ENCODE data around the gene ZNF469. TPM values are rescaled to one million over a fixed set of nuclear protein-coding genes. Genes with fewer than 3 reads are reported as not detected.

Gene ZNF469
- total RNA-seq, 2 experiments from 2014 or later, result 1.4 to 1.5 TPM

DNA sequence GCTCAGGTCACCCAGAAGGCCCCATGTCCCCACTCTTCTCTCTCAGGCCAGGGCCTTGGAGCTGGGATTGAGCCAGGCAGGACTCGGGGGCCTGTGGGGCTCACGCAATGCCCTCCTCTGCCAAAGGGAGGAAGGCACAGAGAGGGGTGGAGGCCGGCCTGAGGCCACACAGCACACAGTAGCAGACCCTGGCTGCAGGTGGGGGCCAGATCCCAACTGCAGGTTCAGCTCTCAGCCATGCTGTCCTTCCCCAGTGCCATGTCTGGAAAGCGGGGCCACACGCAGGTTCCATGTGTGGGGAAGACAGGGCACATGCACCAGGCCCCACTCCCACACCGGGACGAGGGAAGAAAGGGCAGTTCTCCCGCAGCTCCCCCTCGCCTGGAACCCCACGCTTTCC is 37.0 kb downstream of the ZNF469 start:
- CTCF ChIA-PET, result no interaction called here
- POLR2A ChIA-PET, result no interaction called here

DNA sequence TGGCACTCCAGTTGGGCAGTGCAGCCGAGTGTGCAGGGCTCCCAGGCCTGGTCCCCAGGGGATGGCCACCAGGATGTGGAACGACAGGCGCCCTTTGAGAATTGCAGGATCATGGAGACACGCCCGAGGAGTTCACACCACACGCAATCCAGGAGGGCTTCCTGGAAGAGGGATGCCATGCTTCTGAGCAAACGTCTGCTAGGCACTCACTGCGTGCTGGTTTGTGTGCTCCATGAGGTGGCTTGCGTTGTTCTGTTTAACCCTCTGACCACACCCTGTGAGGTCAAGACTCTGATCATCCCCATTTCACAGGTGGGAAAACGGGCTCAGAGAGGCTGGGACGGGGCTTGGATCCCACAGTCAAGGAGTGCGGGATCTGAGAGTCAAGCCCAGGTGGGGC is 37.7 kb downstream of the ZNF469 start:
- POLR2A ChIA-PET, result no interaction called here
- CTCF ChIA-PET, result no interaction called here

DNA sequence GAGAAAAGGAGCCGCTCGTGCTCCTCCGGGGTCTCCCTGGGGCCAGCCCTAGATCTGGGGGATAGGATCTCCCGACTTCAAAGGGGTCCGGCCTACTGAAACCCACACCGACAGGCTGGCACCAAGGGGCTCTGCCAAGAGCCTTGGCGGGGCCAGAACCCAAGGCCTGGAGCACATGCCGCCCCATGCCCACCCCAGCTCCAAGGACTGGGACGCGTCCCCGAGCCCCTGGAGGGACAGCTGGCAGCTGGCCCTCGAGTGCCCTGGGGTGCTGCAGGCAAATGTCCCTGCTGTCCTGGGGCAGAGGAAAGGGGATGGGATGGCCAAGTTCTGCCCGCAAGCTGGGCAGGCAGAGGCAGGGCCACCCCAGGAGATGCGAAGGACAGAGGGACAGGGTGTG is 38.5 kb downstream of the ZNF469 start:
- CTCF ChIA-PET, result no interaction called here

DNA sequence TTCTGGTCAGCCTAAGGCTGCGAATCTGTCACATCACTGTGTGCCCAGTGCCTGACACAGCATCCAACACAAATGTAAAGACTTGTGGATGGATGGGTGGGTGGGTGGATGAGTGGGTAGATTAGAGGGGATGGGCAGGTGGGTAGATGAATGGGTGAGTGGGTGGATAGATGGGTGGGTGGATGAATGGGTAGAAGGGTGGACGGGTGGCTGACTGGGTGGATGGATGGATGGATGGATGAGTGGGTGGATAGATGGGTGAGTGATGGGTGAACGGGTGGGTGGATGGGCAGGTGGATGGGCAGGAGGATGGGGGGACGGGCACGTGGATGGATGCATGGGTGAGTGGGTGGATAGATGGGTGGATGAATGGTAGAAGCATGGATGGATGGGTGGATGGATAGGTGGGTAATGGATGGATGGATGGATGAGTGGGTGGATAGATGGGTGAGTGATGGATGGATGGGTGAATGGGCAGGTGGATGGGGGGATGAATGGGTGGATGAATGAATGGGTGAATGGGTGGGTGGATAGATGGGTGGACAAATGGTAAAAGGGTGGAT is 39.2 kb downstream of the ZNF469 start:
- POLR2A ChIA-PET, result no interaction called here
- CTCF ChIA-PET, result no interaction called here

More for the DNA sequence above, 38.5 kb downstream of the ZNF469 start:
- POLR2A ChIA-PET, result no interaction called here

DNA sequence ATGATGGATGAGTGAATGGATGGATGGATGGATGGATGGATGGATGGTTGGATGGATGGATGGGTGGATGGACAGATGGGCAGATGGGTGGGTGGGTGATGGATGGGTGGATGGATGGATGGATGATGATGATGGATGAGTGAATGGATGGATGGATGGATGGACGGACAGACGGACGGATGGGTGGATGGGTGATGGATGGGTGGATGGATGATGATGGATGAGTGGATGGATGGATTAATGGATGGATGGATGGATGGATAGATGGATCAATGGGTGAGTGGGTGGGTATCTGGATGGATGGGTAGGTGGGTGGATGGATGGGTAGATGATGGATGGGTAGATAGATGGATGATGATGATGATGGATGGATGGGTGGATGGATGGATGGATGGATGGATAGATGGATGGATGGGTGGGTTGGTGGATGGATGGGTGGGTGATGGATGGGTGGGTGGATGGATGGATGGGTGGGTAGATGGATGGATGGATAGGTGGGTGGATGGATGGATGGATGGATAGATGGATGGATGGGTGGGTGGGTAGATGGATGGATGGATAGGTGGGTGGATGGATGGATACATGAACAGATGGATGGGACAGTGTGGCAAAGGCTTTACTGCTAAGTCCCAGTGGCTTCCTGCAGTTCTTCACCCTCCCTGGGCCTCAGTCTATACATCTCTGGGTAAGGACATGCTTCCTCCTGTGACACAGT is 40.1 kb downstream of the ZNF469 start:
- CTCF ChIA-PET, result no interaction called here
- POLR2A ChIA-PET, result no interaction called here

DNA sequence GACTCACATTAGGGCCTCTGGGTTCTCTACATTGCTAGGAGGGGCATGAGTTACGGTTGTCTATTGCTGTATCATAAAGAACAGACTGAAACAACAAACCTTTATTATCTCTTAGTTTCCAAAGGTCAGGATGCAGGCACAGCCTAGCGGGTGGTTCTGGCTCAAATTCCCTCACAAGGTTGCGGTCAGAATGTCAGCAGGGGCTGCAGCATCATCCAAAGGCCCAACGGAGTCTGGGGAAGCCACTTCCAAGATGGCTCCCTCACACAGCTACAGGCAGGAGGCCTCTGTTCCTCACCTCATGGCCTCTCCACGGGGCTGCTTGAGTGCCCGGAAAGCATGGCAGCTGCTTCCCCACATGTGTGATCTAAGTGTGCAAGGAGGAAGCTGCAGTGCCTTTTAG is 40.7 kb downstream of the ZNF469 start:
- CTCF ChIA-PET, result no interaction called here
- POLR2A ChIA-PET, result no interaction called here

DNA sequence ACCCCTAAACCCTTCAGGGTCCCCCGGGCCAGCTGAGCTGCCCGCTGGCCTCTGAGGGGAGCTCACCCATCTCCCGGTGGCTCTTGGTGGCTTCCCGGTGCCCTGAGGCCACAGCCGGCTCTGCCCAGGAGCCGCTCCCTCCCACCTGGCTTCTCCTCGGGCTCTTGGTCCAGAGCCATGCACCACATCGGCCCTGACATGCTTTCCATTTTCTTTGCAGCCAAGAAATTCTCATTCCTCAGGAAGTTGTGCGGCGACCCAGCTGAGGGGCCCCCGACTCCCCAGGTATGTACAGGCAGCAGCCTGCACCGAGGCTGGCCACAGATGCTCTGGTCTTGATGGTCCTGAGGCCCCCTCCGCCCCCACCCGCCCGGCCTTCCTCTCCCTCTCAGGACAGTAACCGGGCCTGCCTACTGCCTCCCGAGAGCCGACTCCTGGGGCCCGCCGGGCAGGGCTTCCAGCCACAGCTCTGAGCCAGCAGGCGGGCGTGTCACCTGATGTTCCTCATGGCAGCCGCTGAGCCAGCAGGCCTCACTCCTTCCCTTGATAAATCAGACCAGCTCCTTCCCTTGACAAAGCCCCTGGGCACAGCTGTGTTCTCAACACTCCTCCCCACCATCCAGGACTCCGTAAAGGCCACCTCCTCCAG is 42.0 kb downstream of the ZNF469 start:
- POLR2A ChIA-PET, result no interaction called here
- CTCF ChIA-PET, result no interaction called here

DNA sequence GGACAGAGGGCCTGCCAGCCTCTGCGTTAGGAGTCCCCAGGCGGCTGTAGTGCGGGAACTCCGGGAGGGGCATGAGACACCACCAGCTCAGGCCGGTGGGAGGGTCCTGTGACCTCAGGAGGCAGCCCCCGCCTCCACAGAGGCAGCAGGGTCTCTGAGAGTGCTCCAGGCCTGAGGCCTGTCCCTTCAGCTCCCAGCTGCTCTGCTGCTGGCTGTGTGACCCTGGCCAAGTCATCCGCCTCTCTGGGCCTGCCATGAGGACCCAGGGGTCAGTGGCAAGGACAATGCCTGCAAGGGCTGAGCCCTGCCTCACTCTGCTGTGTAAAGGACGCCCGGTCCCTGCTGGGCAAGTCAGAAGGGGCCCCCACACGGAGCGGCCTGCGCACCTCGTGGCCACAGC is 43.3 kb downstream of the ZNF469 start:
- CTCF ChIA-PET, result no interaction called here
- POLR2A ChIA-PET, result no interaction called here

DNA sequence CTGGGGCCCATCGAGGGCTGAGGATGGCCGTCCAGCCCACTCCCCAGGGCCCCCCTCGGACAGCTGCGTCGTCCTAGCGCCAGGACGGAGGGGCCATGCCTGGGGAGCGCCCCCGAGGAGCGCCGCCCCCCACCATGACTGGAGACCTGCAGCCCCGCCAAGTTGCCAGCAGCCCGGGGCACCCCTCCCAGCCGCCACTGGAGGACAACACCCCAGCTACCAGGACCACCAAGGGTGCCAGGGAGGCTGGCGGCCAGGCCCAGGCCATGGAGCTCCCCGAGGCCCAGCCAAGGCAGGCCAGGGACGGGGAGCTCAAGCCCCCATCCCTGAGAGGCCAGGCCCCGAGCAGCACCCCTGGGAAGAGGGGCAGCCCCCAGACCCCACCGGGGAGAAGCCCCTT is 44.6 kb downstream of the ZNF469 start:
- CTCF ChIA-PET, result interaction anchor here (2.9 kb wide), 1 partner anchor 10 kb away, joined by 10 read pairs; no protein-coding TSS in a partner anchor
- POLR2A ChIA-PET, result no interaction called here

DNA sequence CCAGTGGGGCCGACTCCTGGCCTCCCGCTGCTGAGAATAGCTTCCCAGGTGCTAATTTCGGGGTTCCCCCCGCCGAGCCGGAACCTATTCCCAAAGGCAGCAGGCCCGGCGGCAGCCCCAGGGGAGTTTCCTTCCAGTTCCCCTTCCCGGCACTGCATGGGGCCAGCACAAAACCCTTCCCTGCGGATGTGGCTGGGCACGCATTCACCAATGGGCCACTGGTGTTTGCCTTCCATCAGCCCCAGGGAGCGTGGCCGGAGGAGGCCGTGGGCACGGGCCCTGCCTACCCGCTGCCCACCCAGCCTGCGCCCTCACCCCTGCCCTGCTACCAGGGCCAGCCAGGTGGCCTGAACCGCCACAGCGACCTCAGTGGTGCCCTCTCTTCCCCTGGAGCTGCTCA is 45.4 kb downstream of the ZNF469 start:
- ChIA-PET CTCF (interaction anchor here (2.9 kb wide), 1 partner anchor 10 kb away, joined by 10 read pairs; no protein-coding TSS in a partner anchor), POLR2A (no interaction called here)

DNA sequence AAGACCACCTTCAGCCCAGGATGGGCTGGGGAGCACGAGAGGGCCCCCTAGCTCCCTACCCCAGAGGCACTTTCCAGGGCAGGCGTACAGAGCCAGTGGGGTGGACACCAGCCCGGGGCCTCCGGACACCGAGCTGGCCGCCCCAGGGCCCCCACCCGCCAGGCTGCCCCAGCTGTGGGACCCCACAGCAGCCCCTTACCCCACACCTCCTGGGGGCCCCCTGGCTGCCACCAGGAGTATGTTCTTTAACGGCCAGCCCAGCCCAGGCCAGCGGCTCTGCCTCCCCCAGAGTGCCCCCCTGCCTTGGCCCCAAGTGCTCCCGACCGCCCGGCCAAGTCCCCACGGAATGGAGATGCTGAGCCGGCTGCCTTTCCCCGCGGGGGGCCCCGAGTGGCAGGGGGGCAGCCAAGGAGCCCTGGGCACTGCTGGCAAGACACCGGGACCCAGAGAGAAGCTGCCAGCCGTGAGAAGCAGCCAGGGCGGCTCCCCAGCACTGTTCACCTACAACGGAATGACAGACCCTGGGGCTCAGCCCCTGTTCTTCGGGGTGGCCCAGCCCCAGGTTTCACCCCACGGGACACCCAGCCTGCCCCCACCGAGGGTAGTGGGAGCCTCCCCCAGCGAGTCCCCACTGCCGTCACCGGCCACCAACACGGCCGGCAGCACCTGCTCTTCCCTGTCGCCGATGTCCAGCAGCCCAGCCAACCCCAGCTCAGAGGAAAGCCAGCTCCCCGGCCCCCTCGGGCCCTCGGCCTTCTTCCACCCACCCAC is 46.0 kb downstream of the ZNF469 start:
- ChIA-PET POLR2A (no interaction called here), CTCF (interaction anchor here (2.9 kb wide), 1 partner anchor 9 kb away, joined by 10 read pairs; no protein-coding TSS in a partner anchor)

DNA sequence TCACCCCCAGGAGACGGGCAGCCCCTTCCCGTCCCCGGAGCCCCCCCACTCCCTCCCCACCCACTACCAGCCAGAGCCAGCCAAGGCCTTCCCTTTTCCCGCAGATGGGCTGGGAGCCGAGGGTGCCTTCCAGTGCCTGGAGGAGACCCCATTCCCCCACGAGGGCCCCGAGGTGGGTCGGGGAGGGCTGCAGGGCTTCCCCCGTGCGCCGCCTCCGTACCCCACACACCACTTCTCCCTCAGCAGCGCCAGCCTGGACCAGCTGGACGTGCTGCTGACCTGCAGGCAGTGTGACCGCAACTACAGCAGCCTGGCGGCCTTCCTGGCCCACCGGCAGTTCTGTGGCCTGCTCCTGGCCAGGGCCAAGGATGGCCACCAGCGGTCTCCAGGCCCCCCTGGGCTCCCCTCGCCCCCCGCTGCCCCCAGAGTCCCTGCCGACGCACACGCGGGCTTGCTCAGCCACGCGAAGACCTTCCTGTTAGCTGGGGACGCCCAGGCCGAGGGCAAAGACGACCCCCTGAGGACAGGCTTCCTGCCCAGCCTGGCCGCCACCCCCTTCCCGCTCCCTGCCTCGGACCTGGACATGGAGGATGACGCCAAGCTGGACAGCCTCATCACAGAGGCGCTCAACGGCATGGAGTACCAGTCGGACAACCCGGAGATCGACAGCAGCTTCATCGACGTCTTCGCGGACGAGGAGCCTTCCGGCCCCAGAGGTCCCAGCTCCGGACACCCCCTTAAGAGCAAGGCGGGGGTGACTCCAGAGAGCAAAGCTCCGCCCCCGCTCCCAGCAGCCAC is 46.8 kb downstream of the ZNF469 start:
- POLR2A ChIA-PET, result interaction anchor here (1.4 kb wide), 1 partner anchor 23 kb away, joined by 9 read pairs; the partner anchor contains the start of gene ZFPM1
- CTCF ChIA-PET, result interaction anchor here (2.9 kb wide), 1 partner anchor 8 kb away, joined by 10 read pairs; no protein-coding TSS in a partner anchor

DNA sequence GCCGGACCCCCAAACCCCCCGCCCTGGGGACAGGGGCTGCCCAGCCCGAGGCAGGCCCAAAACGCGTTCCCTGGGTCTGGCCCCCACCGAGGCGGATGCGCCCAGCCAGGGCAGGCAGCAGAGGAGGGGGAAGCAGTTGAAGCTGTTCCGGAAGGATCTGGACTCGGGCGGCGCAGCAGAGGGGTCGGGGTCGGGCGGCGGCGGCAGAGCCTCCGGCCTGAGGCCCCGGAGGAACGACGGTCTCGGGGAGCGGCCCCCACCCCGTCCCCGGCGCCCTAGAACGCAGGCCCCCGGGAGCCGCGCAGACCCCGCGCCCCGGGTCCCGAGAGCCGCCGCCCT is 47.4 kb downstream of the ZNF469 start:
- ChIA-PET POLR2A (interaction anchor here (0.6 to 1.4 kb wide), 2 partner anchors 22 to 651 kb away, joined by 3 to 9 read pairs; partner anchors contain the start of gene ZFPM1), CTCF (interaction anchor here (0.8 kb wide), 1 partner anchor 11 kb away, joined by 3 read pairs; no protein-coding TSS in a partner anchor)

DNA sequence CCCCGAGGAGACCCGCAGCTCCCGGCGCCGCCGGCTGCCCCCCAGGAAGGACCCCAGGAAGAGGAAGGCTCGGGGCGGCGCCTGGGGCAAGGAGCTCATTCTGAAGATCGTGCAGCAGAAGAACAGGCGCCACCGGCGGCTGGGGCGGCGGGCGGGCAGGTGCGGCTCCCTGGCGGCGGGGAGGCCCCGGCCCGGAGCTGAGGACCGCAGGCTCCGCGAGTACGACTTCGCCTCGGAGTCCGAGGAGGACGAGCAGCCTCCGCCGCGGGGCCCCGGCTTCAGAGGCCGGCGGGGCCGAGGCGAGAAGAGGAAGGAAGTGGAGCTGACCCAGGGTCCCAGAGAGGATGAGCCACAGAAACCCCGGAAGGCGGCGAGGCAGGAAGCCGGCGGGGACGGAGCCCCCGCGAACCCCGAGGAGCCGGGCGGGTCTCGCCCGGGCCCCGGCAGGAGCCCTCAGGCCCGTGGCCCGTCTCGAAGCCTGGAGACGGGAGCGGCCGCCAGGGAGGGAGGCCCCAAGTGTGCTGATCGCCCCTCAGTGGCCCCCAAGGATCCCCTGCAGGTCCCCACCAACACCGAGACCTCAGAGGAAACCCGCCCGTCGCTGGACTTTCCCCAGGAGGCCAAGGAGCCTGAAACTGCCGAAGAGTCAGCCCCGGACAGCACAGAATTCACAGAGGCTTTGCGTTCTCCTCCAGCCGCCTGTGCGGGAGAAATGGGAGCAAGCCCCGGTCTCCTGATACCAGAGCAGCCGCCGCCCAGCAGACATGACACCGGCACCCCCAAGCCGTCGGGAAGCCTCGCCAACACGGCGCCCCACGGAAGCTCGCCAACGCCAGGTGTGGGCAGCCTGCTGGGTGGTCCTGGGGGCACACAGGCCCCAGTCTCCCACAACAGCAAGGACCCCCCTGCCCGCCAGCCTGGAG is 48.0 kb downstream of the ZNF469 start:
- ChIA-PET CTCF (interaction anchor here (0.8 kb wide), 1 partner anchor 11 kb away, joined by 3 read pairs; no protein-coding TSS in a partner anchor), POLR2A (interaction anchor here (0.6 to 1.4 kb wide), 2 partner anchors 22 to 652 kb away, joined by 3 to 9 read pairs; partner anchors contain the start of gene ZFPM1)

DNA sequence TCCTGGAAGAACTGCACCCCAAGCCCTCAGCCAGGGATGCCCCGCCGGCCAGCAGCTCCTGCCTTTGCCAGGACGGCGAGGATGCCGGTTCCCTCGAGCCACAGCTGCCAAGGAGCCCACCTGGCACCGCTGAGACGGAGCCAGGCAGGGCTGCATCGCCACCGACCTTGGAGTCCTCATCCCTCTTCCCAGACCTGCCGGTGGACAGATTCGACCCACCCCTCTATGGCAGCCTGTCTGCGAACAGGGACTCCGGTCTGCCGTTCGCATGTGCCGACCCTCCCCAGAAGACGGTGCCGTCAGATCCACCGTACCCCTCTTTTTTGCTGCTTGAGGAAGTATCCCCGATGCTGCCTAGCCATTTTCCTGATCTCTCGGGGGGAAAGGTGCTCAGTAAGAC is 48.9 kb downstream of the ZNF469 start:
- POLR2A ChIA-PET, result no interaction called here
- CTCF ChIA-PET, result no interaction called here

DNA sequence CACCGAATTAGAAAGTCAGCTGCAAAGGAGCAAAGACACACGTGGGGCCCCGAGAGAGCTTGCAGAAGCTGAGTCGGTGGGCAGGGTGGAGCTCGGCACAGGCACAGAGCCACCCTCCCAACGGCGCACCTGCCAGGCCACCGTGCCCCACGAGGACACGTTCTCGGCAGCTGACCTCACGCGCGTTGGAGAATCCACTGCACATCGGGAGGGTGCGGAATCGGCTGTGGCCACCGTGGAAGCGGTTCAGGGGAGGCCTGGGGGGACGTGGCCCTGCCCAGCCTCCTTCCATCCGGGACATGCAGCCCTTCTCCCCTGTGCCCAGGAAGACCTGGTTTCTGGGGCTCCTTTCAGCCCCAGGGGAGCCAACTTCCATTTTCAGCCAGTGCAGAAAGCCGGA is 49.4 kb downstream of the ZNF469 start:
- POLR2A ChIA-PET, result no interaction called here

More for the DNA sequence above, 49.4 kb downstream of the ZNF469 start:
- CTCF ChIA-PET, result no interaction called here

Measured in activated CD8-positive, alpha-beta memory T cell treated with anti-CD3 and anti-CD28 coated beads for 36 hours (primary cell).